ENCODE measurements around the gene KRT77.

The KRT77 gene

DNA sequence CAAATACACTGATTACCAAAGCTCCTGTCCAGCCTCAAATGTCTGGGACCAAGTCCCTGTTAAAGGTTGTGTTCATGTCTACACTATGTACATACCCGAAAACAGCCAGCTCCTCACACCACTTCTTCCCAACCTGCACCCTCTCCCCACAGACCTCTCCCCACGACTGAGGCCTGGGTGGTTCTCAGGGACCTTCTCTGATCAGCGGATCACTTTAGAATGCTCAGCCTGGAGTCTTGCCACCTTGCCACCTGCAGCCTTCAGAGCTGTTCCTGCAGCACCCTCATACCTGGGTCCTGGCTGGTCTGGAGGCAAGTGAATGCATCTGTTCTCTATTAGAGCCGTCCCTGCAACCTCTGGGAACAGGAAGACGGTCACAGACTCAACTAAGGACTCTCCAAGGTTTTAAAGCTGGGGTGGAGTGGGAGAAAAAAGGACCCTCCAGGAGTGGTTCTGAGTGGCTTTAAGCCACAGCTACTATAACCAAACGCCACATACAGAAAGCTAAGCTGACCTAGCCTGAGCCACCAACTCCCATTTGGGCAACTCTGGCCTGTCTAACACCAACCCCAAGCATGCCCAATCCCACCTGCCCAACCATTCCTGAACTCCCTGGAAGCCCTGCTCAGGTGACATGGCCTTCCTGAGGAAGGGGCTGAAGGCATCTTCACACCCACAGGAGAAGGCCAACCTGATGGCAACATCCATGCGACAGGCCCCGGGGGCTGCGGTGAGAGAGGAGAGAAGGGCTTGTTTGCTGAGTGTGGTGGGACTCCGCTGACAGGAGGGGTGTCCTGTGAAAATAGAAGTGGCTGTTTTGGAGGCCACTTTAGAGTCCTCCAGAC is 59.9 kb downstream of the KRT77 start:
- Histone ChIP-seq H3K9ac (ENCODE audit: low read depth in 1 of 2, low read length in 2 of 2) (no peak overlapping the region), H3K27ac (ENCODE audit: low read depth in 2 of 2, low read length in 2 of 2) (no peak overlapping the region), H3K27me3 (ENCODE audit: control insufficient read depth in 2 of 2, insufficient read depth in 2 of 2, low read length in 2 of 2) (peaks cover 0 to 3% of the 10 kb centered on the region in 2 donors), H3K36me3 (ENCODE audit: control insufficient read depth in 2 of 2, insufficient read depth in 2 of 2, low read length in 2 of 2) (no peaks in the 10 kb centered on the region), H3K4me1 (ENCODE audit: control insufficient read depth in 2 of 2, insufficient read depth in 2 of 2, low read length in 2 of 2) (peaks cover 2 to 9% of the 10 kb centered on the region in 2 donors), H3K9me3 (ENCODE audit: control insufficient read depth in 2 of 2, low read length in 2 of 2) (no peaks in the 10 kb centered on the region), H3K4me3 (ENCODE audit: low read length in 2 of 2) (no peak overlapping the region)

DNA sequence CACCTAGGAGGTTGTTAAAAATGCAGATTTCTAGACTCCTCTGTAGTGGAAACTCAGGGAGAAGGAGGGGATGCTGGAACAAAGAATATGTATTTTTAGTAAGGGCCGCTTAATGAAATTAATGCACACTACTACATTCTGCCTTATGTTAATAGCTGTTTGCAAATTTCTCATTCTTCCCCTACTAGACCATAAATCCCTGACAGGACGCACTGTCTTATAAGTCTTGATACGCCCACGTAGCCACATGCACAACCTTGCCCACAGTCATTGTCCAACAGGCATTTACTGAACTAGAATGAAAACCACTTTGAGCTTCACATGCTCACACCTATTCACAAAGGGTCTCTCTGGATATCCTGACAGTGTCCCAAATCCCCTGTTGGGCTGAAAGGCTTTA is 61.9 kb downstream of the KRT77 start:
- Histone ChIP-seq H3K9ac (ENCODE audit: low read depth in 1 of 2, low read length in 2 of 2) (no peak overlapping the region), H3K4me1 (ENCODE audit: control insufficient read depth in 2 of 2, insufficient read depth in 2 of 2, low read length in 2 of 2) (peaks cover 2 to 9% of the 10 kb centered on the region in 2 donors), H3K4me3 (ENCODE audit: low read length in 2 of 2) (no peak overlapping the region), H3K36me3 (ENCODE audit: control insufficient read depth in 2 of 2, insufficient read depth in 2 of 2, low read length in 2 of 2) (no peaks in the 10 kb centered on the region), H3K27ac (ENCODE audit: low read depth in 2 of 2, low read length in 2 of 2) (no peak overlapping the region), H3K27me3 (ENCODE audit: control insufficient read depth in 2 of 2, insufficient read depth in 2 of 2, low read length in 2 of 2) (peaks cover 0 to 3% of the 10 kb centered on the region in 2 donors), H3K9me3 (ENCODE audit: control insufficient read depth in 2 of 2, low read length in 2 of 2) (no peaks in the 10 kb centered on the region)

All from mucosa of rectum (tissue), 2 donors.